Naive thymus-derived CD4-positive, alpha-beta T cell (primary cell): ENCODE results near the gene RERE. TPM values are rescaled to one million over a fixed set of nuclear protein-coding genes. Genes with fewer than 3 reads are reported as not detected.
A peak's percentile ranks its signal among the peaks of the same experiment; 100 is the strongest.

Source experiments
- ATAC-seq: fragments of 150-1000 bp; cut with Tn5 transposase; 2 replicates; pipeline ENCODE4 v1.10.0; 2021; ENCODE audit warnings: mild to moderate bottlenecking, moderate library complexity
- CTCF ChIA-PET: fragments of 350-600 bp; sonication (Branson Sonifier 250); formaldehyde crosslinking; loops from one replicate; lab custom pipeline; 2021; ENCODE audit warnings: antibody characterized with exemption; lab: Charles Lee
- POLR2A ChIA-PET: fragments of 350-600 bp; sonication (Branson Sonifier 250); formaldehyde crosslinking; loops from one replicate; lab custom pipeline; 2021; ENCODE audit warnings: antibody characterized with exemption, inconsistent platforms; lab: Charles Lee
- DNase-seq, 9 donors: peaks; one replicate each; pipeline versions ENCODE4 v3.0.0 to v3.0.0-alpha.2; 2020 to 2022; ENCODE audit warnings: mixed read lengths in 1 of 9
- H3K27ac ChIP-seq: one replicate; pipeline ENCODE4 v1.7.0; 2013; ENCODE audit warnings: mild to moderate bottlenecking, low read depth, low read length, moderate library complexity
- H3K27me3 ChIP-seq, 2 donors: one replicate each; pipeline ENCODE4 v1.7.0; 2013; ENCODE audit warnings: low read length in 2 of 2, mild to moderate bottlenecking in 2 of 2, moderate library complexity in 2 of 2; ENCODE audit not compliant: control insufficient read depth in 2 of 2, insufficient read depth in 2 of 2
- H3K36me3 ChIP-seq, 3 experiments: 1 replicate in 2 of 3; 2 replicates in 1 of 3; pipeline ENCODE4 v1.7.0; 2013; ENCODE audit warnings: low read length in 3 of 3, mild to moderate bottlenecking in 3 of 3, moderate library complexity in 1 of 3; ENCODE audit not compliant: insufficient read depth in 3 of 3, control insufficient read depth in 2 of 3
- H3K4me1 ChIP-seq, 2 donors: one replicate each; pipeline ENCODE4 v1.7.0; 2013; ENCODE audit warnings: low read length in 2 of 2, mild to moderate bottlenecking in 2 of 2, moderate library complexity in 1 of 2; ENCODE audit not compliant: control insufficient read depth in 2 of 2, insufficient read depth in 2 of 2
- H3K4me3 ChIP-seq: 2 replicates; pipeline ENCODE4 v1.7.0; 2013; ENCODE audit warnings: mild to moderate bottlenecking, low read length
- H3K9me3 ChIP-seq, 3 experiments: 1 replicate in 2 of 3; 2 replicates in 1 of 3; pipeline ENCODE4 v1.7.0; 2013; ENCODE audit warnings: low read length in 3 of 3; ENCODE audit not compliant: control insufficient read depth in 2 of 3
- H3K27ac Mint-ChIP-seq, 9 donors: one replicate each; pipeline ENCODE4 v1.8.0; 2020 to 2022; ENCODE audit warnings: mixed read lengths in 9 of 9, mild to moderate bottlenecking in 8 of 9, moderate library complexity in 5 of 9, inconsistent platforms in 2 of 9
- H3K27me3 Mint-ChIP-seq, 5 donors: one replicate each; pipeline ENCODE4 v1.8.0; 2021 to 2022; ENCODE audit warnings: mixed read lengths in 5 of 5, mild to moderate bottlenecking in 1 of 5
- H3K36me3 Mint-ChIP-seq, 5 donors: one replicate each; pipeline ENCODE4 v1.8.0; 2020 to 2022; ENCODE audit warnings: mixed read lengths in 5 of 5, mild to moderate bottlenecking in 3 of 5, inconsistent platforms in 1 of 5
- H3K4me1 Mint-ChIP-seq, 7 donors: one replicate each; pipeline ENCODE4 v1.8.0; 2020 to 2022; ENCODE audit warnings: mixed read lengths in 7 of 7, mild to moderate bottlenecking in 3 of 7, inconsistent platforms in 1 of 7
- H3K4me3 Mint-ChIP-seq, 10 donors: one replicate each; pipeline ENCODE4 v1.8.0; 2020 to 2022; ENCODE audit warnings: mild to moderate bottlenecking in 10 of 10, mixed read lengths in 10 of 10, moderate library complexity in 6 of 10, inconsistent platforms in 2 of 10
- H3K9me3 Mint-ChIP-seq, 11 donors: one replicate each; pipeline ENCODE4 v1.8.0; 2020 to 2022; ENCODE audit warnings: mixed read lengths in 11 of 11, mild to moderate bottlenecking in 4 of 11, inconsistent platforms in 1 of 11, moderate library complexity in 1 of 11
- intact Hi-C, 2 donors: fragments of 100-400 bp; cut with micrococcal nuclease; formaldehyde crosslinking; loops; one replicate each; pipeline ENCODE4 v1.15.1; 2023
- polyA plus RNA-seq, 2 donors: library from polyadenylated mRNA; unstranded; fragments of 300-500 nt; fragmentation: Illumina TruSeq; gene quantifications; one replicate each; pipeline ENCODE4 v1.2.3, GENCODE V29; 2021
- total RNA-seq, 6 experiments: library from RNA in 5 of 6; stranded (reverse) in 5 of 6; gene quantifications; 1 replicate in 5 of 6; 2 replicates in 1 of 6; pipeline ENCODE4 v1.2.3 and lab custom pipeline; 2021 to 2026

The RERE gene
- total and polyA plus RNA-seq, 7 experiments from 2014 or later, result 7.3 to 114 (median 106) TPM

- ATAC-seq (no peak), DNase-seq (no peak)
- no peak overlapping the region for H3K27ac Mint-ChIP-seq
- H3K27me3 Mint-ChIP-seq, result no peaks in the 10 kb centered on the region
- no peak overlapping the region for H3K4me3 Mint-ChIP-seq
- Histone ChIP-seq H3K9me3 (no peaks in the 10 kb centered on the region), H3K27me3 (no peaks in the 10 kb centered on the region), H3K4me3 (no peak overlapping the region), H3K27ac (no peak overlapping the region), H3K36me3 (peaks cover 0 to 8% (median 0%) of the 10 kb centered on the region in 3 experiments), H3K4me1 (no peaks in the 10 kb centered on the region)
- peaks cover 6 to 39% (median 20%) of the 10 kb centered on the region in 5 donors for H3K36me3 Mint-ChIP-seq
- H3K9me3 Mint-ChIP-seq, result peaks cover 0 to 9% (median 2%) of the 10 kb centered on the region in 11 donors
- peaks cover 0 to 40% (median 10%) of the 10 kb centered on the region in 7 donors for H3K4me1 Mint-ChIP-seq
- intact Hi-C loops, result no loop called here
- CTCF ChIA-PET, result no interaction called here
- POLR2A ChIA-PET, result interaction anchor here (0.7 kb wide), 1 partner anchor 118 kb away, joined by 3 read pairs; no protein-coding TSS in a partner anchor
These were observed 275.4 kb downstream of the RERE start for GRCh38 chr1:8541961-8542521.

DNA sequence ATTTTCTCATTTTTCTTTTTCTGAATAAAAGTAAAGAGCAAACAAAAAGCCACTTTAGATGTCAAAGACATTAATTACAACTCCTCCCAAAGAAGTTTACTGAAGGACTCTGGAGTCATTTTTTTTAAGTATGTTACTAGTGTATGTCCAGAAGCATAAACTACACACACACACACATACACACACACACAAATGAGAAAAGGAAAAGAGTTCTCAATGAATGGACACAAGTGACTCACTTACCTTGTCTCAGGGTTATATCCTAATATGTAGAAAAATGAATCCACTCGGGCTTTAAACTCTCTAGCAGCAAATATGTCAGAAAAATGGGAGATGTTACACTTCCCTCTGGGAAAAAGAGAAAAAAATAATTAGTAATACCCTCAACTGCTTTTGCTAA lies 276.5 kb downstream of the RERE start:
- Histone ChIP-seq H3K27me3 (no peaks in the 10 kb centered on the region), H3K27ac (no peak overlapping the region), H3K9me3 (no peaks in the 10 kb centered on the region), H3K4me1 (no peaks in the 10 kb centered on the region), H3K4me3 (no peak overlapping the region), H3K36me3 (peaks cover 0 to 8% (median 0%) of the 10 kb centered on the region in 3 experiments)
- ATAC-seq (no peak), DNase-seq (no peak)
- Mint-ChIP-seq H3K4me3 (no peak overlapping the region), H3K9me3 (peaks cover 0 to 9% (median 2%) of the 10 kb centered on the region in 11 donors), H3K36me3 (peaks cover 6 to 35% (median 20%) of the 10 kb centered on the region in 5 donors), H3K27me3 (no peaks in the 10 kb centered on the region), H3K4me1 (peaks cover 0 to 45% (median 13%) of the 10 kb centered on the region in 7 donors), H3K27ac (peak overlapping the region in 3 of 9 donors; percentile 46 to 69 (median 48))
- intact Hi-C loops, result no loop called here
- POLR2A ChIA-PET, result no interaction called here
- CTCF ChIA-PET, result no interaction called here

- H3K9me3 Mint-ChIP-seq, result peaks cover 0 to 9% (median 2%) of the 10 kb centered on the region in 11 donors
- H3K36me3 ChIP-seq, result peaks cover 0 to 8% (median 0%) of the 10 kb centered on the region in 3 experiments
- ChIA-PET POLR2A (no interaction called here), CTCF (no interaction called here)
- no peaks in the 10 kb centered on the region for H3K27me3 ChIP-seq
- peak overlapping the region in 1 of 10 donors; percentile 11 for H3K4me3 Mint-ChIP-seq
- intact Hi-C loops, result no loop called here
- ATAC-seq (no peak), DNase-seq (no peak)
- no peak overlapping the region for H3K4me3 ChIP-seq
- no peaks in the 10 kb centered on the region for H3K4me1 ChIP-seq
- H3K27ac ChIP-seq, result no peak overlapping the region
- H3K36me3 Mint-ChIP-seq, result peaks cover 6 to 36% (median 20%) of the 10 kb centered on the region in 5 donors
- no peaks in the 10 kb centered on the region for H3K27me3 Mint-ChIP-seq
- peaks cover 0 to 47% (median 13%) of the 10 kb centered on the region in 7 donors for H3K4me1 Mint-ChIP-seq
- peak overlapping the region in 3 of 9 donors; percentile 47 to 69 (median 48) for H3K27ac Mint-ChIP-seq
- H3K9me3 ChIP-seq, result no peaks in the 10 kb centered on the region
These were observed 277.0 kb downstream of the RERE start for GRCh38 chr1:8540261-8540941.

DNA sequence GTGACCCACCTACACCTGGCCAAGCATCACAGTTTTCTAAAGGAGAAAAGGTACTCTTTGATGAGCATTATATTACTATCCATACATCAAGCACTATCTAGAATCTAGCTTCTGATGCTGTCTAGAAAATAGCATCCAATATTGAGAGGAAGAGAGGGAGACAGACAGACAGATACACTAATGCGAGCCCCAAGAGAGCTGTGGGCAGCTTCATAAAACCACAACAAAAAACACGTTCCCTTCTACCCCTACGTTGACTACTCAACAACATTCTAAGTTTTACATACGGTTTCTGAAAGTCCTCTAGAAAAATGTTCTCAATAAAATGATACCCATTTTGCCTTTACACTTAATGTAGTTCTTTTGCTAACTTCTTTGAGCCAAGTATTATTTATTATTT lies 277.8 kb downstream of the RERE start:
- CTCF ChIA-PET, result interaction anchor here (0.8 kb wide), 1 partner anchor 10 kb away, joined by 3 read pairs; no protein-coding TSS in a partner anchor
- Mint-ChIP-seq H3K27me3 (no peaks in the 10 kb centered on the region), H3K4me1 (peaks cover 2 to 47% (median 14%) of the 10 kb centered on the region in 7 donors), H3K27ac (peak overlapping the region in 3 of 9 donors; percentile 7 to 51 (median 11)), H3K4me3 (peak overlapping the region in 1 of 10 donors; percentile 16), H3K36me3 (peaks cover under 1 to 29% (median 14%) of the 10 kb centered on the region in 5 donors), H3K9me3 (peaks cover 0 to 6% (median 2%) of the 10 kb centered on the region in 11 donors)
- POLR2A ChIA-PET, result interaction anchor here (1.0 kb wide), 1 partner anchor 18 kb away, joined by 4 read pairs; no protein-coding TSS in a partner anchor
- Histone ChIP-seq H3K9me3 (no peaks in the 10 kb centered on the region), H3K27ac (no peak overlapping the region), H3K27me3 (no peaks in the 10 kb centered on the region), H3K4me1 (no peaks in the 10 kb centered on the region), H3K4me3 (no peak overlapping the region), H3K36me3 (peaks cover 0 to 2% (median 0%) of the 10 kb centered on the region in 3 experiments)
- intact Hi-C loops, result no loop called here
- no peak for ATAC-seq
- no peak for DNase-seq

DNA sequence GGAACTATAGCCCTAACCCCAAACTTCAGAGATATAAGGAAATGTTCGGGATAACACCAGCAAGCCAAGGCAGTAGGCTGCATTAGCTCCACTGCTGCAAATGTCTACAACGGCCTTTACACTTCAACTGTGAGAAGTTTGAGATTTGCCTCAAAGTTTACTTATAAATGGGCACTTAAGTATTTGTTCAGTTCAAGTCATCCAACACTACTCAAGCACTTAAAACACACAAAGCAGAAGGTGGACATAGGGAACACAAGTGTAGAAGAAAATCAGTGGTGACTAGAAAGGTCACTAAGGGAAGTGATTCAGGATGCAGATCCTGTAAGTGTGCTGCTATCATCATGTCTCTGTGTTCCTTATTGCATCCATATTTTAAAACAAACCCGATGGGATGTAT lies 278.9 kb downstream of the RERE start:
- no peak overlapping the region for H3K4me3 Mint-ChIP-seq
- Histone ChIP-seq H3K9me3 (no peaks in the 10 kb centered on the region), H3K36me3 (no peaks in the 10 kb centered on the region), H3K4me3 (no peak overlapping the region), H3K4me1 (peaks cover 0 to 9% of the 10 kb centered on the region in 2 donors), H3K27ac (no peak overlapping the region), H3K27me3 (no peaks in the 10 kb centered on the region)
- POLR2A ChIA-PET, result interaction anchor here (0.9 to 2.9 kb wide), 4 partner anchors 12 to 131 kb away, joined by 3 to 11 read pairs (median 4); no protein-coding TSS in a partner anchor
- H3K27me3 Mint-ChIP-seq, result no peaks in the 10 kb centered on the region
- H3K4me1 Mint-ChIP-seq, result peaks cover 8 to 55% (median 26%) of the 10 kb centered on the region in 7 donors
- ATAC-seq (no peak), DNase-seq (no peak)
- H3K36me3 Mint-ChIP-seq, result peaks cover 0 to 19% (median 8%) of the 10 kb centered on the region in 5 donors
- peaks cover 0 to under 1% (median 0%) of the 10 kb centered on the region in 11 donors for H3K9me3 Mint-ChIP-seq
- CTCF ChIA-PET, result interaction anchor here (0.7 to 1.0 kb wide), 2 partner anchors 13 to 1020 kb away, joined by 4 to 6 read pairs; no protein-coding TSS in a partner anchor
- intact Hi-C loops, result no loop called here
- H3K27ac Mint-ChIP-seq, result peak overlapping the region in 1 of 9 donors; percentile 4

GRCh38 chr1:8537991-8538390 lies 279.4 kb downstream of the RERE start:
- peaks cover 0 to 19% (median 8%) of the 10 kb centered on the region in 5 donors for H3K36me3 Mint-ChIP-seq
- DNase-seq (no peak), ATAC-seq (no peak)
- ChIA-PET POLR2A (interaction anchor here (0.9 to 2.9 kb wide), 2 partner anchors 12 to 131 kb away, joined by 3 to 11 read pairs; no protein-coding TSS in a partner anchor), CTCF (no interaction called here)
- H3K9me3 Mint-ChIP-seq, result no peaks in the 10 kb centered on the region
- H3K27me3 ChIP-seq, result no peaks in the 10 kb centered on the region
- intact Hi-C loops, result no loop called here
- peaks cover 12 to 59% (median 31%) of the 10 kb centered on the region in 7 donors for H3K4me1 Mint-ChIP-seq
- no peak overlapping the region for H3K4me3 Mint-ChIP-seq
- peak overlapping the region in 2 of 9 donors; percentile 4 to 28 for H3K27ac Mint-ChIP-seq
- peaks cover 0 to 13% of the 10 kb centered on the region in 2 donors for H3K4me1 ChIP-seq
- H3K4me3 ChIP-seq, result no peak overlapping the region
- no peaks in the 10 kb centered on the region for H3K27me3 Mint-ChIP-seq
- no peaks in the 10 kb centered on the region for H3K9me3 ChIP-seq
- no peaks in the 10 kb centered on the region for H3K36me3 ChIP-seq
- H3K27ac ChIP-seq, result no peak overlapping the region
